ENCODE data around the gene RAB39B. TPM values are rescaled to one million over a fixed set of nuclear protein-coding genes. Genes with fewer than 3 reads are reported as not detected.
"Not testable (repeated sequence)": the region's sequence is repeated elsewhere in the genome, so short reads cannot be mapped to it uniquely, and the experiment has no call there.

The RAB39B gene
- polyA plus RNA-seq (ENCODE audit: insufficient read length) = 0.40 TPM

- DNase-seq = peak; percentile 15
Measured at GRCh38 chrX:155263854-155264628, at the start of gene RAB39B. RAB39B (minus strand) TSS chrX:155264491; CDS start chrX:155264288, 203 bp downstream.

GRCh38 chrX:155313766-155314165 lies 49.5 kb upstream of the RAB39B start:
- no peak for DNase-seq

- no peak for DNase-seq
Measured at GRCh38 chrX:155293771-155294170, 29.5 kb upstream of the RAB39B start.

- no peak for DNase-seq
Measured at GRCh38 chrX:155279873-155280272, 15.6 kb upstream of the RAB39B start.

GRCh38 chrX:155270969-155271368 lies 6.7 kb upstream of the RAB39B start:
- no peak for DNase-seq

- not testable (repeated sequence) for DNase-seq
Measured at GRCh38 chrX:155267995-155268394, 3.7 kb upstream of the RAB39B start.

GRCh38 chrX:155266439-155266838 lies 2.1 kb upstream of the RAB39B start:
- no peak for DNase-seq

- DNase-seq = no peak
Measured at GRCh38 chrX:155262970-155263754, 1.1 kb downstream of the RAB39B start.

GRCh38 chrX:155259752-155260151 lies 4.5 kb downstream of the RAB39B start:
- DNase-seq = no peak

GRCh38 chrX:155251391-155251790 lies 12.9 kb downstream of the RAB39B start:
- no peak for DNase-seq

GRCh38 chrX:155247497-155247896 lies 16.8 kb downstream of the RAB39B start:
- DNase-seq = no peak

GRCh38 chrX:155246748-155247147 lies 17.5 kb downstream of the RAB39B start:
- DNase-seq = no peak

- DNase-seq = no peak
Measured at GRCh38 chrX:155242300-155242699, 22.0 kb downstream of the RAB39B start.

GRCh38 chrX:155237719-155238118 lies 26.6 kb downstream of the RAB39B start:
- no peak for DNase-seq

- DNase-seq = no peak
Measured at GRCh38 chrX:155235891-155236290, 28.4 kb downstream of the RAB39B start.

GRCh38 chrX:155231163-155231562 lies 33.1 kb downstream of the RAB39B start:
- no peak for DNase-seq

- DNase-seq = no peak
Measured at GRCh38 chrX:155225774-155226173, 38.5 kb downstream of the RAB39B start.

GRCh38 chrX:155223746-155224145 lies 40.5 kb downstream of the RAB39B start:
- DNase-seq = not testable (repeated sequence)

- no peak for DNase-seq
Measured at GRCh38 chrX:155221351-155221750, 42.9 kb downstream of the RAB39B start.

- DNase-seq = no peak
Measured at GRCh38 chrX:155218777-155219176, 45.5 kb downstream of the RAB39B start.

- no peak for DNase-seq
Measured at GRCh38 chrX:155216940-155217440, 47.3 kb downstream of the RAB39B start.

GRCh38 chrX:155216179-155216939 lies 47.9 kb downstream of the RAB39B start, which contains the start of gene VBP1:
VBP1 (plus strand) TSS chrX:155216460; CDS start chrX:155216483, 23 bp downstream.
- peak; percentile 89 for DNase-seq
